AG04450 (cell line): Measurements from ENCODE around the gene BBS9. TPM values are rescaled to one million over a fixed set of nuclear protein-coding genes. Genes with fewer than 3 reads are reported as not detected.

Experiments
- CTCF ChIA-PET: fragments of 300-600, 350-600 bp; formaldehyde crosslinking; extraction: SDS; loops from one replicate; lab custom pipeline; 2022; ENCODE audit warnings: antibody characterized with exemption, inconsistent platforms; lab: Charles Lee
- POLR2A ChIA-PET: fragments of 350-600 bp; formaldehyde crosslinking; extraction: SDS; loops from one replicate; lab custom pipeline; 2021; ENCODE audit warnings: antibody characterized with exemption, inconsistent platforms; lab: Yijun Ruan, JAX
- DNase-seq: peaks from one replicate; pipeline ENCODE4 v3.0.0-alpha.2; 2011; ENCODE audit warnings: low read depth, low spot score
- H3K27ac ChIP-seq: one replicate; pipeline ENCODE4 v1.5.1; 2012; ENCODE audit warnings: low read depth, low read length, control low read depth
- H3K27me3 ChIP-seq: one replicate; pipeline ENCODE4 v1.6.0; 2012; ENCODE audit warnings: low read length; ENCODE audit not compliant: control insufficient read depth, insufficient read depth
- H3K4me3 ChIP-seq: 2 replicates; pipeline ENCODE4 v1.5.1; 2011; ENCODE audit warnings: mild to moderate bottlenecking, low read depth, low read length, control low read depth
- H3K9me3 ChIP-seq: 2 replicates; pipeline ENCODE4 v1.5.1; 2012; ENCODE audit warnings: low read length; ENCODE audit not compliant: control insufficient read depth, insufficient read depth
- CTCF ChIP-seq: IDR thresholded peaks from 2 replicates; pipeline ENCODE4 v1.5.1; 2011; ENCODE audit warnings: low read depth, low read length, control low read depth, inconsistent platforms
- polyA plus RNA-seq: library from polyadenylated mRNA; depleted of rRNA; stranded (reverse); fragments of >200 nt; gene quantifications from 2 replicates; pipeline ENCODE4 v1.2.3, GENCODE V29; 2011

Gene BBS9
- polyA plus RNA-seq, 1 experiment = 15.6 TPM

- Histone ChIP-seq H3K27me3 (no peaks in the 10 kb centered on the region), H3K9me3 (no peaks in the 10 kb centered on the region), H3K27ac (no peak overlapping the region), H3K4me3 (no peak overlapping the region)
- TF ChIP-seq CTCF = no peak
- ChIA-PET POLR2A (no interaction called here), CTCF (no interaction called here)
- no peak for DNase-seq
These were observed 483.1 kb downstream of the BBS9 start for GRCh38 chr7:33612442-33612841.

GRCh38 chr7:33614357-33615117 is 485.2 kb downstream of the BBS9 start:
- TF ChIP-seq CTCF = no peak
- H3K27me3 ChIP-seq = no peaks in the 10 kb centered on the region
- H3K9me3 ChIP-seq = no peaks in the 10 kb centered on the region
- H3K4me3 ChIP-seq = no peak overlapping the region
- H3K27ac ChIP-seq = no peak overlapping the region
- no peak for DNase-seq
- CTCF ChIA-PET = interaction anchor here (0.7 kb wide), 1 partner anchor 108 kb away, joined by 3 read pairs; no protein-coding TSS in a partner anchor
- POLR2A ChIA-PET = no interaction called here

- CTCF ChIA-PET = no interaction called here
- Histone ChIP-seq H3K27ac (no peak overlapping the region), H3K4me3 (no peak overlapping the region), H3K27me3 (no peaks in the 10 kb centered on the region), H3K9me3 (no peaks in the 10 kb centered on the region)
- no peak for DNase-seq
- POLR2A ChIA-PET = no interaction called here
- no peak for TF ChIP-seq CTCF
These were observed 487.4 kb downstream of the BBS9 start for GRCh38 chr7:33616752-33617151.

DNA sequence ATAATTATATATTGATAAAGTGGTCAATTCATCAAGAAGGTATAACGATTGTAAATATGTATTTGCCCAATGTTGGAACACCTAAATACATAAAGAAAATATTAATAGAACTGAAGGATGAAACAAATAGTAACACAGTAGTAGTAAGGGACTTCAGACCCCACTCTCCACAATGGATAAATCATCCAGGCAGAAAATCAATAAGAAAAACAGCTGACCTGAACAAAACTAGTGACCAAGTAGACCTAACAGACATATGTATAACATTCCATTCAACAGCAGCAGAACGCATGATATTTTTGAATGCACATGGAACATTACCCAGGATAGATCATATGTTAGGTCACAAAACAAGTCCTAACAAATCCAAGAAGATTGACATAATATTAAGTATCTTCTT is 489.9 kb downstream of the BBS9 start:
- H3K4me3 ChIP-seq = no peak overlapping the region
- H3K9me3 ChIP-seq = no peaks in the 10 kb centered on the region
- H3K27ac ChIP-seq = no peak overlapping the region
- no peak for TF ChIP-seq CTCF
- no peaks in the 10 kb centered on the region for H3K27me3 ChIP-seq
- ChIA-PET CTCF (no interaction called here), POLR2A (no interaction called here)
- DNase-seq = no peak

- Histone ChIP-seq H3K9me3 (no peaks in the 10 kb centered on the region), H3K4me3 (no peak overlapping the region), H3K27ac (no peak overlapping the region), H3K27me3 (no peaks in the 10 kb centered on the region)
- TF ChIP-seq CTCF = no peak
- ChIA-PET POLR2A (interaction anchor here (0.7 kb wide), 1 partner anchor 70 kb away, joined by 3 read pairs; no protein-coding TSS in a partner anchor), CTCF (interaction anchor here (1.3 kb wide), 1 partner anchor 272 kb away, joined by 4 read pairs; no protein-coding TSS in a partner anchor)
- no peak for DNase-seq
These were observed 493.9 kb downstream of the BBS9 start for GRCh38 chr7:33623267-33623666.
